ENCODE data around the gene ZNF385D. TPM values are rescaled to one million over a fixed set of nuclear protein-coding genes. Genes with fewer than 3 reads are reported as not detected.

Gene ZNF385D
- total and polyA plus RNA-seq, 2 donors from 2014 or later, result 1.4 to 8.9 TPM

DNA sequence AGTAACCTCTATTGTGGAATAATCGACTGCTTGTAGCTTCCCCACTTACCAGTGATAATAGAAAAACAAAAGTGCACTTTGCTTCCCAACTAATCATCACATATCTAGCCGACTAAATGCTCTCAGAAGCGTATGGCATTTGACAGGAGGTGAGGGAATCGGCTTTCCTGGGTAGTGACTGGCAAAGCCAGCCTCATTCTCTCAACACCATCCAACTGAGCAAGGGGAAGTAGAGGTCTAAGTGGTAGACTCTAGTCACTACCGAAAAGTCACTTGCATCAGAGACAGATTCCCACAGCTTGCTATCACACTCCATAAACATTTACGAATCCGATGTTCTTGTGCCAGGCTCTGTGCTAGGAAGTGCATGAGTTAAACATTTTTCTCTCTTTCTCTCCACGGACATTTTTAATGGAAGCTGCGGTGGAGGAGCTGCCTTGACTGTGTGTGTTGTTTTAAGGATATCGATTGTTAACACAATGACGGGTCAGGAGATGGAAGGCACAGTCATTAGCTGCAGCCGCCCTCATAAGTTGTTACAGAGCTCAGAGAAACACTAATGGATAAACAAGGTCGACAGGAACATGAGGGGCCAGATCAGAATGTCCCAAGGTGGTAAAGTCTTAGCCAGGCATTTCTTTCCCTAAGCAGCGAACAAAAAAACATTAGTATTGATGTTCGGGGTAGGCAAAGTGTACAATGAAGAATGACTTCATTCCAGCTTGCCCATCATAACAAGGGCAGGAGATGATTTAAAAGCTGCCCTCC, 11.9 kb downstream of the ZNF385D start:
- H3K27ac ChIP-seq (ENCODE audit: low read depth in 2 of 2, low read length in 2 of 2), result no peak overlapping the region
- DNase-seq (no peak), FAIRE-seq (no peak)
- no peak overlapping the region for H3K9ac ChIP-seq (ENCODE audit: low read length in 3 of 3)
- H3K4me3 ChIP-seq (ENCODE audit: low read length in 3 of 3), result no peak overlapping the region
- H3K27me3 ChIP-seq (ENCODE audit: control insufficient read depth, insufficient read depth, low read length), result no peaks in the 10 kb centered on the region
- H3K36me3 ChIP-seq (ENCODE audit: control insufficient read depth in 2 of 3, insufficient read depth in 3 of 3, low read length in 3 of 3), result no peaks in the 10 kb centered on the region
- H3K9me3 ChIP-seq (ENCODE audit: control insufficient read depth in 2 of 3, insufficient read depth in 1 of 3, low read length in 3 of 3), result no peaks in the 10 kb centered on the region
- H3K4me1 ChIP-seq (ENCODE audit: control insufficient read depth in 2 of 3, insufficient read depth in 2 of 3, low read depth in 1 of 3, low read length in 3 of 3), result no peaks in the 10 kb centered on the region
- intact Hi-C loops (cut with DNase I), result no loop called here
- TF ChIP-seq, protein P1, sequence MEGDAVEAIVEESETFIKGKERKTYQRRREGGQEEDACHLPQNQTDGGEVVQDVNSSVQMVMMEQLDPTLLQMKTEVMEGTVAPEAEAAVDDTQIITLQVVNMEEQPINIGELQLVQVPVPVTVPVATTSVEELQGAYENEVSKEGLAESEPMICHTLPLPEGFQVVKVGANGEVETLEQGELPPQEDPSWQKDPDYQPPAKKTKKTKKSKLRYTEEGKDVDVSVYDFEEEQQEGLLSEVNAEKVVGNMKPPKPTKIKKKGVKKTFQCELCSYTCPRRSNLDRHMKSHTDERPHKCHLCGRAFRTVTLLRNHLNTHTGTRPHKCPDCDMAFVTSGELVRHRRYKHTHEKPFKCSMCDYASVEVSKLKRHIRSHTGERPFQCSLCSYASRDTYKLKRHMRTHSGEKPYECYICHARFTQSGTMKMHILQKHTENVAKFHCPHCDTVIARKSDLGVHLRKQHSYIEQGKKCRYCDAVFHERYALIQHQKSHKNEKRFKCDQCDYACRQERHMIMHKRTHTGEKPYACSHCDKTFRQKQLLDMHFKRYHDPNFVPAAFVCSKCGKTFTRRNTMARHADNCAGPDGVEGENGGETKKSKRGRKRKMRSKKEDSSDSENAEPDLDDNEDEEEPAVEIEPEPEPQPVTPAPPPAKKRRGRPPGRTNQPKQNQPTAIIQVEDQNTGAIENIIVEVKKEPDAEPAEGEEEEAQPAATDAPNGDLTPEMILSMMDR (IDR thresholded peaks at IDR 0.05; ENCODE audit: borderline replicate concordance, extremely low read depth, insufficient read depth), result no peak

DNA sequence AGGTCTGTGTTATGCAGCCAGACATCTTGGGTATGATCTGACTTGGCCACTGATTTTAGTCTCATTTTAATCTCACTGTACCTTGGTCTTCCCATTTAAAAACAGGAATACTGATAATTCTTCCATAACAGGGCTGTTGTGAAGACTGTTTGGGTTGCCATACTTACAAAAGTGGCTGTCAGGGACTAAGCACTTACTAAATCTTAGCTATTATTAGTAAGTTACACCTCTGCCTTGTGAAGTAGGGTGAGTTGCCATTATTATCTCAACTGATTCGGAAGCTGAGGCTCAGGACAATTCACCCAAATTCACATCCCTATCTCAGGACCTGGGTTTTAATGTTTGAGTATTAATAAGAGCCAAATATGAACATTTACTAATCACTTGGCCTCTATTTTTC, 12.7 kb downstream of the ZNF385D start:
- H3K9ac ChIP-seq (ENCODE audit: low read length in 3 of 3), result no peak overlapping the region
- H3K27me3 ChIP-seq (ENCODE audit: control insufficient read depth, insufficient read depth, low read length), result no peaks in the 10 kb centered on the region
- DNase-seq (no peak), FAIRE-seq (no peak)
- no peaks in the 10 kb centered on the region for H3K36me3 ChIP-seq (ENCODE audit: control insufficient read depth in 2 of 3, insufficient read depth in 3 of 3, low read length in 3 of 3)
- no peak overlapping the region for H3K27ac ChIP-seq (ENCODE audit: low read depth in 2 of 2, low read length in 2 of 2)
- no peaks in the 10 kb centered on the region for H3K9me3 ChIP-seq (ENCODE audit: control insufficient read depth in 2 of 3, insufficient read depth in 1 of 3, low read length in 3 of 3)
- H3K4me3 ChIP-seq (ENCODE audit: low read length in 3 of 3), result no peak overlapping the region
- intact Hi-C loops (cut with DNase I), result no loop called here
- TF ChIP-seq, protein P1 (IDR thresholded peaks at IDR 0.05; ENCODE audit: borderline replicate concordance, extremely low read depth, insufficient read depth), result no peak
- H3K4me1 ChIP-seq (ENCODE audit: control insufficient read depth in 2 of 3, insufficient read depth in 2 of 3, low read depth in 1 of 3, low read length in 3 of 3), result no peaks in the 10 kb centered on the region

GRCh38 chr3:21734746-21735145, 16.3 kb downstream of the ZNF385D start:
- intact Hi-C loops (cut with DNase I), result no loop called here
- TF ChIP-seq, protein P1 (IDR thresholded peaks at IDR 0.05; ENCODE audit: borderline replicate concordance, extremely low read depth, insufficient read depth), result no peak
- H3K27me3 ChIP-seq (ENCODE audit: control insufficient read depth, insufficient read depth, low read length), result no peaks in the 10 kb centered on the region
- no peak for FAIRE-seq
- H3K27ac ChIP-seq (ENCODE audit: low read depth in 2 of 2, low read length in 2 of 2), result no peak overlapping the region
- H3K36me3 ChIP-seq (ENCODE audit: control insufficient read depth in 2 of 3, insufficient read depth in 3 of 3, low read length in 3 of 3), result no peaks in the 10 kb centered on the region
- H3K9me3 ChIP-seq (ENCODE audit: control insufficient read depth in 2 of 3, insufficient read depth in 1 of 3, low read length in 3 of 3), result no peaks in the 10 kb centered on the region
- H3K9ac ChIP-seq (ENCODE audit: low read length in 3 of 3), result no peak overlapping the region
- H3K4me1 ChIP-seq (ENCODE audit: control insufficient read depth in 2 of 3, insufficient read depth in 2 of 3, low read depth in 1 of 3, low read length in 3 of 3), result no peaks in the 10 kb centered on the region
- no peak for DNase-seq
- no peak overlapping the region for H3K4me3 ChIP-seq (ENCODE audit: low read length in 3 of 3)
